Brain microvascular endothelial cell (primary cell): ENCODE measurements around the gene ANKRD13A.

Experiments
- DNase-seq: peaks from one replicate; pipeline ENCODE4 v3.0.0-alpha.2; 2020
- H3K27ac ChIP-seq: fragments of 250-450 bp; sonication (Bioruptor Pico); 2 replicates; pipeline ENCODE4 v1.5.1; 2020; ENCODE audit warnings: mild to moderate bottlenecking, moderate library complexity
- H3K27me3 ChIP-seq: fragments of 250-450 bp; sonication (Bioruptor Pico); replicated peaks from 2 replicates; pipeline ENCODE4 v1.5.1; 2020; ENCODE audit warnings: mild to moderate bottlenecking
- H3K36me3 ChIP-seq: fragments of 250-450 bp; sonication (Bioruptor Pico); replicated peaks from 2 replicates; pipeline ENCODE4 v1.5.1; 2020; ENCODE audit warnings: mild to moderate bottlenecking
- H3K4me3 ChIP-seq: 2 replicates; pipeline ENCODE4 v1.5.1; 2011; ENCODE audit warnings: low read depth, mild to moderate bottlenecking, control low read depth, low read length, moderate library complexity
- in situ Hi-C: cut with HindIII; loops from 2 replicates; pipeline ENCODE4 v1.10.0; 2017; ENCODE audit warnings: low sequenced_read_pairs, low pct_ligation_motif_present
- TF ChIP-seq, protein P1 (sequence below): IDR thresholded peaks from 2 replicates; pipeline ENCODE4 v1.5.1; 2011; ENCODE audit warnings: low read depth, mild to moderate bottlenecking, moderate library complexity, low read length, control low read depth, inconsistent platforms; ENCODE audit errors: missing control alignments

ANKRD13A gene

DNA sequence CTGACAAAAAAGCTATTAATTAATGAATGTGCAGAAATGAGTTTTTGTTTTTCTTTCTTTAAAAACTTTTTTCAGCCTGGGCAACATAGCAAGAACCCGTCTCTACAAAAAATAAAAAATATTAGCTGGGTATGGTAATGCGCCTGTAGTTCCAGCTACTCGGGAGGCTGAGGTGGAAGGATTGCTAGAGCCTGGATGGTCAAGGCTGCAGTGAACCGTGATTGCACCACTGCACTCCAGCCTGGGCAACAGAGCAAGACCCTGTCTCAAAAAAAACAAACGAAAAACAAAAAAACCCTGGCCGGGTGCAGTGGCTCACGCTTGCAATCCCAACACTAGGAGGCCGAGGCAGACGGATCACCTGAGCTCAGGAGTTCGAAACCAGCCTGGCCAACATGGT is 11.0 kb upstream of the ANKRD13A start:
- TF ChIP-seq, protein P1, sequence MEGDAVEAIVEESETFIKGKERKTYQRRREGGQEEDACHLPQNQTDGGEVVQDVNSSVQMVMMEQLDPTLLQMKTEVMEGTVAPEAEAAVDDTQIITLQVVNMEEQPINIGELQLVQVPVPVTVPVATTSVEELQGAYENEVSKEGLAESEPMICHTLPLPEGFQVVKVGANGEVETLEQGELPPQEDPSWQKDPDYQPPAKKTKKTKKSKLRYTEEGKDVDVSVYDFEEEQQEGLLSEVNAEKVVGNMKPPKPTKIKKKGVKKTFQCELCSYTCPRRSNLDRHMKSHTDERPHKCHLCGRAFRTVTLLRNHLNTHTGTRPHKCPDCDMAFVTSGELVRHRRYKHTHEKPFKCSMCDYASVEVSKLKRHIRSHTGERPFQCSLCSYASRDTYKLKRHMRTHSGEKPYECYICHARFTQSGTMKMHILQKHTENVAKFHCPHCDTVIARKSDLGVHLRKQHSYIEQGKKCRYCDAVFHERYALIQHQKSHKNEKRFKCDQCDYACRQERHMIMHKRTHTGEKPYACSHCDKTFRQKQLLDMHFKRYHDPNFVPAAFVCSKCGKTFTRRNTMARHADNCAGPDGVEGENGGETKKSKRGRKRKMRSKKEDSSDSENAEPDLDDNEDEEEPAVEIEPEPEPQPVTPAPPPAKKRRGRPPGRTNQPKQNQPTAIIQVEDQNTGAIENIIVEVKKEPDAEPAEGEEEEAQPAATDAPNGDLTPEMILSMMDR: no peak
- Histone ChIP-seq H3K4me3 (no peak overlapping the region), H3K36me3 (peaks cover 32% of the 10 kb centered on the region), H3K27ac (no peak overlapping the region), H3K27me3 (no peaks in the 10 kb centered on the region)
- in situ Hi-C loops: no loop called here
- DNase-seq: no peak

DNA sequence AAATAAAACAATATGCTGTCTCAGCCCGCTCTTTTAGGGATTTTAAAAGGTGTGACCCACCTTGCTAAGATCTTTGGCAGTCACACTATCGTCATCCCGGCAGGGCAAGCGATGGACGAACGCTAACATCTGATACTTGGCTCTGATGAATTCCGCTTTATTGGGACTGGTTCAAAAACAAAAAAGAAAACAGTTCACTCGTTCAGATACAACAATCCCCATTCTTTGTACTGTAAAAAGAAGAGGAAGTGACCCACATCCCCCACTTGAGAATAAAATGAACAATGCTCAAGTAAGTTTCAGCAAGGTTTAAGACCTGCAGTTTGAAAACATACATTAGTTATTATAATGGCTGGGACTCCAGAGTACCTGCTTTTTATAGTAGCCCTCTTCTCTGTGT is 10.3 kb upstream of the ANKRD13A start:
- no peak overlapping the region for H3K27ac ChIP-seq
- H3K4me3 ChIP-seq: no peak overlapping the region
- in situ Hi-C loops: no loop called here
- TF ChIP-seq, protein P1: no peak
- DNase-seq: no peak
- no peaks in the 10 kb centered on the region for H3K27me3 ChIP-seq
- H3K36me3 ChIP-seq: peaks cover 26% of the 10 kb centered on the region

DNA sequence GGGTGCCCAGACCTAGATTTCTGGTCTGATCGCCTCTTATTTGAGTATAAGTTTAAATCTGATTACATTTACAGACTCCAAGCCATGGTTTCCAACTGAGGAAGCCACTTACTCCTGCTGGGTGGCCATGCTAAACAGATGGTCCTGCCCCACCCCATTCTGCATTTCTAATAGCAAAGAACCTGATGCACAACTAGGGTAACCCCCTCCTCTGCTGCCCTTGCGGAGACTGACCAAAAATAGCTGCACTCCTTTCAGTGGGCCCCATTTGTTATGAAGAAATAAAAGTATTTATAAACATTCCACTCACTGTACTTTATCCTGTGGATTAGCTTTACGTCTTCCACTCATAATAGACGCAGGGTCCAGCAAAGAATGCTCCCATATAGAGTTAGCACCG is 9.8 kb upstream of the ANKRD13A start:
- no peak overlapping the region for H3K27ac ChIP-seq
- H3K4me3 ChIP-seq: no peak overlapping the region
- TF ChIP-seq, protein P1: no peak
- in situ Hi-C loops: no loop called here
- no peaks in the 10 kb centered on the region for H3K27me3 ChIP-seq
- no peak for DNase-seq
- peaks cover 25% of the 10 kb centered on the region for H3K36me3 ChIP-seq

DNA sequence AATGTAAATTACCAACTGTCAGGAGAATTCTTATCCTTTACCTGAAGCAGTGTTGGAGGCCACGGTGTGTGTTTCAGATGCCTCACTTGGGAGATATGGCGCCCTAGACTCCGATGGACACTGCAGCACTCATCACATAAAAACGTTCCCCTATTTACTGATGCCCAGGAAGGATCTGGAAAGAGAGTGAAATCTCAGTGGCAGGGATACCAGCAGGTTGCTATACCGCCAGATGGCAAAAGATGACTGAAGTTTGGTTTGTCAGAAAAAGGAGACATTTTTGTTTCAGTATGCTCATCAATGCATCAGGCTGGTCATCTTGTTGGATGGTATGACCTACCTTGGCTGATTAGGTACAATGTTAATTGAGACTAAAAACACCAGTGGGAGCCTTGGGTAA is 7.6 kb upstream of the ANKRD13A start:
- in situ Hi-C loops: no loop called here
- H3K4me3 ChIP-seq: no peak overlapping the region
- DNase-seq: no peak
- no peaks in the 10 kb centered on the region for H3K27me3 ChIP-seq
- H3K27ac ChIP-seq: no peak overlapping the region
- H3K36me3 ChIP-seq: peaks cover 14% of the 10 kb centered on the region
- TF ChIP-seq, protein P1: no peak

DNA sequence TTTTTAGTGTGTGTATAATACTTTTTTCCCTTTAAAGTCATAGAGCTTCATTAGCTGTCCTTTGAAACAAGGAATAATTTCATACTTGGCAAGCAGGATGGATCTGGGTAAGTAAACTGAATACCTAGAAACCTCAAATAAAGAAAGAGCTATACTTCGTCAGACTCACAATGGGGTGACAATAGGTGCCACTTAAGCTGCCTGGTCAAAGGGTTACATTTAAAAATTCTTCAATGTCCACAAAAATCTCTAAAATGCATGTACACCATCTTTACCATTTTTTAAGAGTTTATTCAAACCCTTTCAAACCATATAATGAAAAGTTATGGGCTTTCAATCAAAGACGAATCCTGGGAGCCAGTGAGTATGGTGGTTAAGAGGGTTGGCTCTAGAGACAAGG is 6.1 kb upstream of the ANKRD13A start:
- H3K4me3 ChIP-seq: no peak overlapping the region
- peaks cover 6% of the 10 kb centered on the region for H3K36me3 ChIP-seq
- in situ Hi-C loops: no loop called here
- no peak for DNase-seq
- H3K27me3 ChIP-seq: no peaks in the 10 kb centered on the region
- H3K27ac ChIP-seq: no peak overlapping the region
- TF ChIP-seq, protein P1: no peak

DNA sequence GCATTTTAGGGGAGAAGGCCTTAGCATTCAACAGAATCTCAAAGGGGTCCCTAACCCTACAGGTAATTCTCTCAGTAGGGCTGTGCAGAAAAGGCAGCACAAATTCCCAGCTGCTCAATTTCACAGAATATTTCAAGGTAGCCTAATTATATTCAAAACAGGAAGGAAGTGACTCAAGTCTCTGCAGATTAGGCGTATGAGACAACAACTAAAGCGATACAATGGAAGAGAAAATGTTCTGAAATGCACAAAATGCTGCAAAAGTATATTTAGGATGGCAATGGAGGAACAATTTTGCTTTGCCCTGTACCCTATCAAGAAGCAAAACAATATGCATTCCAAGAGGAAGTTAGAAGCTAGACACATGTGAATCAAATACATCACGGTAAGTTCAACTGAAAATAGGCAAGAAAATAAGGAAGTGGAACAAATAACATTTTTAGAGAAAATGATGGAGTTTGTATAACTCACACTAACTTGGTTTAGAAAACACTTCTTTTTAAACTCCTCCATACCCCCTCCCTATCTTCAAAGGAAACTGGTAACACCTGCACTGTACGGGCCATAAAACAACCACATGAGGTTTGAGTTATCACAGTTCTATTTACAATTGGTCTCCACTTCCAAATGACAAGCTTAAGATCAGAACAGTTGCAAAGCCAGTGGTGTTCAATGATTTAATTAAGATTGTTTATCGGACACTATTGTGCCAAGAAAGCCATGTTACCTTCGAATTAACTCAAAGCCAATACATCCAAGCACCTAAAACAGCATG is 4.6 kb upstream of the ANKRD13A start:
- no peak for DNase-seq
- in situ Hi-C loops: no loop called here
- peak overlapping the region; percentile 93 for H3K4me3 ChIP-seq
- H3K27me3 ChIP-seq: no peaks in the 10 kb centered on the region
- no peak overlapping the region for H3K27ac ChIP-seq
- TF ChIP-seq, protein P1: no peak
- no peaks in the 10 kb centered on the region for H3K36me3 ChIP-seq
